Measurements from ENCODE around the gene CACNB4.
"Not testable (repeated sequence)": the region's sequence is repeated elsewhere in the genome, so short reads cannot be mapped to it uniquely, and the experiment has no call there.

CACNB4 gene

GRCh38 chr2:151808258-151809072 lies 290.4 kb downstream of the CACNB4 start:
- DNase-seq, result no peak

GRCh38 chr2:151805961-151806360 lies 292.9 kb downstream of the CACNB4 start:
- DNase-seq, result no peak

- no peak for DNase-seq
These were observed 293.5 kb downstream of the CACNB4 start for GRCh38 chr2:151805343-151805742.

- DNase-seq, result no peak
These were observed 295.0 kb downstream of the CACNB4 start for GRCh38 chr2:151803811-151804210.

- no peak for DNase-seq
These were observed 296.5 kb downstream of the CACNB4 start for GRCh38 chr2:151802315-151802714.

GRCh38 chr2:151799886-151800292 lies 299.0 kb downstream of the CACNB4 start:
- DNase-seq, result no peak

- no peak for DNase-seq
These were observed 302.1 kb downstream of the CACNB4 start for GRCh38 chr2:151796774-151797173.

GRCh38 chr2:151795646-151796240 lies 303.1 kb downstream of the CACNB4 start:
- DNase-seq, result no peak

GRCh38 chr2:151794422-151794821 lies 304.4 kb downstream of the CACNB4 start:
- DNase-seq, result not testable (repeated sequence)

- no peak for DNase-seq
These were observed 305.7 kb downstream of the CACNB4 start for GRCh38 chr2:151793123-151793522.

GRCh38 chr2:151792589-151792988 lies 306.3 kb downstream of the CACNB4 start:
- DNase-seq, result no peak

GRCh38 chr2:151791545-151791944 lies 307.3 kb downstream of the CACNB4 start:
- DNase-seq, result no peak

- DNase-seq, result no peak
These were observed 308.2 kb downstream of the CACNB4 start for GRCh38 chr2:151790689-151791088.

- DNase-seq, result no peak
These were observed 309.6 kb downstream of the CACNB4 start for GRCh38 chr2:151789055-151789834.

GRCh38 chr2:151786483-151786882 lies 312.4 kb downstream of the CACNB4 start:
- no peak for DNase-seq

- DNase-seq, result no peak
These were observed 312.8 kb downstream of the CACNB4 start for GRCh38 chr2:151786077-151786476.

GRCh38 chr2:151783133-151783520 lies 315.7 kb downstream of the CACNB4 start:
- DNase-seq, result no peak

Data from T1000 (cell line).